ENCODE results near the gene FOCAD.

DNA sequence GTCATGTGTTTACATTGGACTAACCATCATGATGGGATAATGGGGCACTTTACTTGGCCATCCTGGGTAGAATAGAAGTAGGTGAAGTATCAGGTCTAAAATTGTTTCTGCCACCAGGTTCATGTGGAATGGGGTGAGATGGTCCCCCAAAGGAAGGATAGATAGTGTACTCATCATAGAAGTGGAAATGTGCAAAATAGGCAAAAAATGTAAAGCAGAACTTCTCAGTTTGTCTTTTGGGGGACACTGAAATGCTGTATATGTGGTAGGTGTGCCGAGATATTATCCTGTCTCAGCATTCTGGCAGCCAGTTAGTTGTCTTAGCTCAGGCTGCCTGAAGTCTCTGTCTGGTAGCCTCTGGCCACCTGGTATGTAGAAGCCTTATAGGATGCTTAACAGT, 107.6 kb downstream of the FOCAD start:
- TF ChIP-seq, protein P1, sequence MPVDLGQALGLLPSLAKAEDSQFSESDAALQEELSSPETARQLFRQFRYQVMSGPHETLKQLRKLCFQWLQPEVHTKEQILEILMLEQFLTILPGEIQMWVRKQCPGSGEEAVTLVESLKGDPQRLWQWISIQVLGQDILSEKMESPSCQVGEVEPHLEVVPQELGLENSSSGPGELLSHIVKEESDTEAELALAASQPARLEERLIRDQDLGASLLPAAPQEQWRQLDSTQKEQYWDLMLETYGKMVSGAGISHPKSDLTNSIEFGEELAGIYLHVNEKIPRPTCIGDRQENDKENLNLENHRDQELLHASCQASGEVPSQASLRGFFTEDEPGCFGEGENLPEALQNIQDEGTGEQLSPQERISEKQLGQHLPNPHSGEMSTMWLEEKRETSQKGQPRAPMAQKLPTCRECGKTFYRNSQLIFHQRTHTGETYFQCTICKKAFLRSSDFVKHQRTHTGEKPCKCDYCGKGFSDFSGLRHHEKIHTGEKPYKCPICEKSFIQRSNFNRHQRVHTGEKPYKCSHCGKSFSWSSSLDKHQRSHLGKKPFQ (tag by site-specific recombination; IDR thresholded peaks at IDR 0.05), result no peak
- TF ChIP-seq, protein P2, sequence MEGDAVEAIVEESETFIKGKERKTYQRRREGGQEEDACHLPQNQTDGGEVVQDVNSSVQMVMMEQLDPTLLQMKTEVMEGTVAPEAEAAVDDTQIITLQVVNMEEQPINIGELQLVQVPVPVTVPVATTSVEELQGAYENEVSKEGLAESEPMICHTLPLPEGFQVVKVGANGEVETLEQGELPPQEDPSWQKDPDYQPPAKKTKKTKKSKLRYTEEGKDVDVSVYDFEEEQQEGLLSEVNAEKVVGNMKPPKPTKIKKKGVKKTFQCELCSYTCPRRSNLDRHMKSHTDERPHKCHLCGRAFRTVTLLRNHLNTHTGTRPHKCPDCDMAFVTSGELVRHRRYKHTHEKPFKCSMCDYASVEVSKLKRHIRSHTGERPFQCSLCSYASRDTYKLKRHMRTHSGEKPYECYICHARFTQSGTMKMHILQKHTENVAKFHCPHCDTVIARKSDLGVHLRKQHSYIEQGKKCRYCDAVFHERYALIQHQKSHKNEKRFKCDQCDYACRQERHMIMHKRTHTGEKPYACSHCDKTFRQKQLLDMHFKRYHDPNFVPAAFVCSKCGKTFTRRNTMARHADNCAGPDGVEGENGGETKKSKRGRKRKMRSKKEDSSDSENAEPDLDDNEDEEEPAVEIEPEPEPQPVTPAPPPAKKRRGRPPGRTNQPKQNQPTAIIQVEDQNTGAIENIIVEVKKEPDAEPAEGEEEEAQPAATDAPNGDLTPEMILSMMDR (tag by site-specific recombination; IDR thresholded peaks at IDR 0.05), result no peak
- TF ChIP-seq KLF8 (tag by site-specific recombination; IDR thresholded peaks at IDR 0.05) (no peak), ZBTB21 (tag by site-specific recombination; IDR thresholded peaks at IDR 0.05) (no peak), MZF1 (tag by site-specific recombination; IDR thresholded peaks at IDR 0.05; ENCODE audit: borderline replicate concordance) (no peak)

Measured in HEK293 (cell line).